ENCODE results near the gene LARP4B.

LARP4B gene

DNA sequence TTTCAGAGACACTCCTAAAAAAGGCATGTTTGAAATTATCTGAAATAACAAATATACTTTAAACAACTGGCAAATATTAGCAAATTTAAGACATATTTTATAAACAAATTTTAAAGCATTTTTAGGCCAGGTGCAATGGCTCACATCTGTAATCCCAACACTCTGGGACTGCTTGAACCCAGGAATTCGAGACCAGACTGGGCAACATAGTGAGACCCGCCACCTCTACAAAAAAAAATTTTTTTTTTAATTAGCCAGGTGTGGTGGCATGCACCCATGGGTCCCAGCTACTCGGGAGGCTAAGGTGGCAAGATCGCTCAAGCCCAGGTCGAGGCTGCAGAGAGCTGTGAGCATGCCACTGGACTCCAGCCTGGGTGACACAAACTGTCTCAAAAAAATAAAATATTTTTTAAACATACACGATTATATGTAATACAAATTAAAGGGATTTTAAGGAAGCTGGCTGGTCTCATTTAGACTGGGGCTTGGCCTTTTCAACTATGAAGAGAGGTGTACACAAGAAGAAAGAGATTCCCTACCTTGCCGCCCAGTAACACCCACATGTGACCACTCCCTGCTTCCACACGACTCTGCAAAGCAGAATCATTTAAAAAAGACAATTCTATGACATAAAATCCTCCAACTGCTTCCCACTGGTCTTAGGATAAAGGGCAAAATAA, 7.5 kb downstream of the LARP4B start:
- DNase-seq = no peak

- no peak for DNase-seq
Observed at GRCh38 chr10:921471-922414, 9.8 kb downstream of the LARP4B start.

- DNase-seq = no peak
Observed at GRCh38 chr10:920450-920849, 11.1 kb downstream of the LARP4B start.

- no peak for DNase-seq
Observed at GRCh38 chr10:919481-919880, 12.0 kb downstream of the LARP4B start.

GRCh38 chr10:917999-918398, 13.5 kb downstream of the LARP4B start:
- no peak for DNase-seq

DNA sequence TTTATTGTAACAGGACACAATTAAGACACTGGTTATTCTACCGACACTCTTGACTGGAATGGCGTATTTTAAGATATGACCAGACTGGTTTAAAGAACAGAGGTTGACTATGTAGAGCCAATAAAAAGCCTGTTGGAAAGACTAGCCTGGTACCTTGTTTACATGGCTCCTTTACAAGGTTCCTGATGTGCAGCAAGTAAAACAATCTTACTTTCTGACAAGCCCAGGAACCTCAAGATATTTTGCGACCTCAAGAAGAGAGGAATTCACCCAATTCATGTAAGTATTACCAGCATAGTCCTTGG, 14.1 kb downstream of the LARP4B start:
- DNase-seq = no peak

DNA sequence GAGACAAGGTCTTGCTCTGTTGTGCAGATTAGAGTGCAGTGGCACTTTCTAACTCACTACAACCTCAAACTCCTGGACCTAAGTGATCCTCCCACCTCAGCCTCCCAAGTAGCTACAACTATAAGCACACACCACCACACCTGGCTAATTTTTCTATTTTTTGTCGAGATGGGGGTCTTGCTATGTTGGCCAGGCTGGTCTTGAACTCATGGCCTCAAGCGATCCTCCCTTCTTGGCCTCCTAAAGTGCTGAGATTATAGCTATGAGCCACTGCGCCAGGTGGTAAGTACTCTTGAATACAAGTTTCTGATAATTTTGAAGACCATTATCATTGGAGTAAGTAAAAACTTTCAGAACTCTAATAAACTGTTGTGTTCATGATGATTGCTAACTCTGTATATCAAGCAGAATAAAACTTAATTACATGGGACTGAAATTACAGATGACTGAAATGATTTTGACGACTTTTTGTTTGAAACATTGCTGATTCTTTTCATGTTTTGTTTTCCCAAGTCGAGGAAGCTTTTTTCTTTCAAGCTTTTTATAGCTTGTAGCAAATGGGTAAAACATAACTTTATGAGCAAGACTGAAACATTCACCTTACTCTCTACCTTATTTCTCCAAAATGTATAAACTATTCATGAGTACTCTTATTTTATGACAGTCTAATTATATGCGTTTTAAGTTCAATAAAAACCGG, 14.6 kb downstream of the LARP4B start:
- DNase-seq = no peak

DNA sequence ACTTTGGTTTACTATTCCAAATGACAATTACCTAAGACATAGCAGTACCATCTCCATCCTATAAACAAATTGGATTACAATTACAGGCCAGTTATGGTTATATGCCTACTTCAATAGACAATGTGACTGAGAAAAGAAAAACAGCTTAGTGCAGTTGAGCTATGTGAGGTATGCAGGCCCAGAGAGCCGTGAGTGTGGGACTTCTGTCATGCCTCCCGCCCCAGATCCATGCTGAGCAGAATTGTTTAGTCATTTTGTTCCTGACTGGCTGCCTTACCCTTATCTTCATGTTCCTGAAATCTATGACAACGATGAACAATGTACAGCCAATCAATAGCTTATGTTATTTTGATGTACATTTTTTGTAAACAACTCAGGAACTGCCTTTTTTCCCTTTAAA, 21.7 kb downstream of the LARP4B start:
- no peak for DNase-seq

- DNase-seq = no peak
Observed at GRCh38 chr10:905972-906371, 25.5 kb downstream of the LARP4B start.

DNA sequence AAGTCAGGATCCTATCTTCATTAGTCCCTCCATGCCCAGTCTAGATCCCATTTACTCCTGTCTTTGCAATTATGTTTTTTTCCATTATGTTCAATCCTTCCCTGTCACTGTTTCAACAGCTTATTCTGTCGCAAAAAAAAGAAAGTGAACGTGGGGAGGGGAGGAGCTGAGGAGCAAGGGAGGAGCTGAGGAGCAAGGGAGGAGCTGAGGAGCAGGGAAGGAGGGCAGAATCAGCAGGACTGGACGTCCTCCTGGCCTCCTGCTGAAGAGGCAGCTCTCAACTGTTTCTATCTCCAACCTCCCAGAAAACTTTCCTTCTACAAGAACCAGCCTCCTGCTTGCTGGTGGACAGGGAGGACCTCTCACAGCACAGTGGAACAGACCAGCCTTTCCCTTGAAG, 26.0 kb downstream of the LARP4B start:
- DNase-seq = no peak

DNA sequence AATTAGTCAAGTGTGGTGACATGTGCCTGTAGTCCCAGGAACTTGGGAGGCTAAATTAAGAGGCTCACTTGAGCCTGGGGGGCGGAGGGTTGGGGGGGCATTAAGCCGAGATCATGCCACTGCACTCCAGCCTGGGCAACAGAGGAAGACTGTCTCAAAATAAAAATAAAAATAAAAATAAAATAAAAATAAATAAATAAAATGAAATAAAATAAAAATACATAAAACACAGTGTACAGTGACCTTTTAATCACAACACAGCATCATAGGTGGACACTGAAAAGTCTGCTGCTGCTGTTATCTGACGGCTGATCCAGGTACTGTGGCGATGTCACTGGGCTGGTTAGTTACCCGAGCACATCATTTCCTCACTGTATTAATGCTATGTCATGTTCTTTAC, 27.1 kb downstream of the LARP4B start:
- no peak for DNase-seq

- DNase-seq = no peak
Observed at GRCh38 chr10:898141-898540, 33.4 kb downstream of the LARP4B start.

- no peak for DNase-seq
Observed at GRCh38 chr10:896982-897381, 34.5 kb downstream of the LARP4B start.

DNA sequence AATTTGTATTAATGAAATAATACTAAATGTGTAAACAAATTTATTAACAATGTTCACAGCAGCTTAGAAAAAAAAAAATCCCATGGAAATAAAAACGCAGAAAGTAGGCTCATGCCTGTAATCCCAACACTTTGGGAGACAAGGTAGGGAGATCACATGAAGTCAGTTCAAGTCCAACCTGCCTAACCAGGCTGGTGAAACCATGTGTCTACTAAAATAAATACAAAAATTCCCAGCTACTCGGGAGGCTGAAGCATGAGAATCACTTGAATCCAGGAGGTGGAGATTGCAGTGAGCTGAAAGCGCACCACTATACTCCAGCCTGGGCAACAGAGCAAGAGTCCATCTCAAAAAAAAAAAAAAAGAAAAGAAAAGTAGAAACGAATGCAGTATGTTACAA, 36.2 kb downstream of the LARP4B start:
- DNase-seq = no peak

DNA sequence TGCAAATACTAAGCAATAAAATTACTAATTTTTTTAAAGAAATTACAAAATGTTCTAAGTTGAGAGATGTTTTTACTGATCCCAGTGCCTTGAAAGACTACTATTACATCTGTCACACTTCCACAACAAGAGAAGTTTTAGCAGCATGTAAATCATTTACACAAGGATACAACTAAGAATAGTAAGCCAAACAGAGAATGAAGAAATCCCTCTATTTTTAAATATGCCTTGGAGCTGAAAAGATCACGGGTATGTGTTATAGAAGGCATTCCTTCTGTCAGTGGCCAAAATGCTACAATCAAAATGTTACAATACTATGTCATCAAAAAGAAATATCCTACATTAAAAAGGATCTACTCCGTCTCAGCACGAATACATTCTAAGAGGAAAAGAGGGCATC, 52.6 kb downstream of the LARP4B start:
- DNase-seq = no peak

DNA sequence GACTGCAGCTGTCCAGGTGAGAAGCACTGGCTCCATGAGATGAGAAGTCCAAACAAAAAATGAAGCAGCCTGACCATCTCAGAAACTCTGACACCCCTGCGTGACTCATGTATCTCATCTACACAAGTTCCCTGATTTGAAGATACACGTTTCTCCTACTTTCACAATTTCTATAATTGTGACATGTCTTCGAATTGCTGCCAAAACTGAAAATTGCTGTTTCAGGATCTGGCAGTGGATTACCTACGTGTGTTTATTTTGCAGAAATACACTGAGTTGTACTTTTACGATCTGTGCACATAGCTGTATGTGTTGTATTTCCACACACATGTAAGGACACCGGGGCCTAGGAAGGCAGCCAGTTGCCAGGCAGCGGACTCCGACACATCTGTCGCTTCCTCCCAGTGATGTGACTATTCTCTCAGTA, 53.2 kb downstream of the LARP4B start:
- no peak for DNase-seq

DNA sequence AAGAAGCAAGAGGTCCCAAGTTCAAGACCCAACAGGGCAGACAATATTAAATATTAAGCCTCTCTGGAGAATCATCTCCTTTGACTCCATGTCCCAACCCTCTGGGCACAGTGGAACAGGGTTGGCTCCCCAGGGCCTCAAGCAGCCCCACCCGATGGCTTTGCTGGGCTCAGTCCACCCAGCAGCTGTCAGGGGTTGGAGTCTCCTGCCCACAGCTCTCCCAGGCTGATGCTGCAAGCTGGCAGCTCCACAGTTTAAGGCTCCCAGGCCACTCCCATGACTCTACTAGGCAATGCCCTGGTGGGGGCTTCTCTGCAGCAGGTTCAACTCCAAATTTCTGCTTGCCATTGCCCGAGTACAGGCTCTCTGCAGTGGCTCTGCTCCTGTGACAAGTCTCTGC, 55.1 kb downstream of the LARP4B start:
- no peak for DNase-seq

GRCh38 chr10:873020-873419, 58.5 kb downstream of the LARP4B start:
- no peak for DNase-seq

GRCh38 chr10:871951-872403, 59.5 kb downstream of the LARP4B start:
- no peak for DNase-seq

DNA sequence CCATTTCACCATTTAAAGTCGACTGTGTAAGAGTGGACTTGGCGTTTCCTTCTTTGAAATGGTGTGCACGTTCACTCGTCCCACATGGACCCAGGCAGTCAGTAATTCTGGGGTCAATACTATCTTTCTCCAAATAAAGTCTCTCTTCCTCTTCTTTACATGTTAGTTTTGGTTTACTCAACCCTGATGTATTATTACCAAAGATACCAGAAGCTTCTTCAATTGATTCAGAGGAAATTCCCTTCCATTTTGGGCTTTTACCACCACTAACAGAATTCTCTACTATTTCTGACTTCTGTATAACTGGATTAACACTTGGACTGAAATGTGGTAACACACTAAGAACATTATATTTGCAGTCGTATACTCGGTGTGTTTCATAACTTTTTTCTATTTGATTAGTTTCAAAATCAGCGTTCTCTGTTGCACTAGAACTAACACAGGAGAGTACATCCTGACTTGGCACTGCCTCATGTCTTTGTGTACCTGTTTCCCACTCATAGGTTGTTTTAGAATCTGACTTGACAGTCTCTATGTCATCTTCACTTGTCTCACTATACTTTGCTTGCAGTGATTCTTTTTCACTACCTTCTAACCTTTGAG, 60.8 kb downstream of the LARP4B start:
- DNase-seq = no peak

DNA sequence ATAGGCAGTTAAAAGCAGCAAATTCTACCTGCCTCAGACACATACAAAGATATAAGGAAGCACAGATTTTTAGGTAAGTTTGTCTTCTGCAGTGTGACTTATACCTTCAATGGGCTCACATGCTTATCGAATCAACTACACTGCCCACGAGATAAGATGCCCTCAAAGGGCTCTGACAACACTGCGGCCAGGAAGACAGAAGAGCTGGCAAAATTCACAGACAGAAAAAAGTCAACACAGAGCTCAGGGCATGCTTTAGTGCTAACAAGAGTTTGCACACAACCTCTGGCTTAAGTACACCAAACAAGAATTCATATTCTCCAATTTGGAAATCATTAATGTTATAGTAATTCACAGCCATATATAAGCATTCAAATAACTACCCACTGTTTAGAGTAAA, 62.3 kb downstream of the LARP4B start:
- DNase-seq = no peak

GRCh38 chr10:867807-868206, 63.7 kb downstream of the LARP4B start:
- no peak for DNase-seq

DNA sequence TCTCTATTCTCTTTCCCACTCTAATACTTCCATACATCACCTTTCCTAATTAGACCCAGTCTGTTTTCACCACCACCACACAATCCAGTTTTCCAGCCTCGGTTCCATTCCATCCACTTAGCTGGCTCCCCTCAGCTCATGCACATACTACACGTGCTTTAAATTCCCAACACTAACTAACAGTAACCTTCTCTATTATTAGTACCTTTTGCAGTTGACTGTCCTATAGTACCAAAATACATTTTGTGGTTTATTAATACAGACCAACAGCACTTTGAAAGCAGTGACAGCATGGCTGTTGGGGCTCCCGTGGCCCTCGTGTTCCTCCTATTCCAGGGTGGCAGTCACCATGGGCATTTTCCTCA, 64.9 kb downstream of the LARP4B start:
- DNase-seq = no peak

All from activated T-cell treated with anti-CD3 and anti-CD28 coated beads, Interleukin-2, amount 50 U/mL, for 48 hours (primary cell).